Measurements from ENCODE around the gene ZNF277. TPM values are rescaled to one million over a fixed set of nuclear protein-coding genes. Genes with fewer than 3 reads are reported as not detected.

The ZNF277 gene
- total and polyA plus RNA-seq, 10 of the 15 experiments (the other 5 are each of a cell fraction or from before 2014, with no cell fraction given): 10.6 to 33.9 (median 22.0) TPM

GRCh38 chr7:112212571-112212970, 6.1 kb downstream of the ZNF277 start:
- Histone ChIP-seq H3K79me2 (ENCODE audit: control insufficient read depth, insufficient read depth, low read length) (peaks cover 5% of the 10 kb centered on the region), H3K4me2 (ENCODE audit: control insufficient read depth, insufficient read depth) (no peak overlapping the region), H3K27me3 (replicated peaks in 1 of 2; ENCODE audit: control insufficient read depth in 2 of 2, insufficient read depth in 2 of 2, low read length in 1 of 2) (no peaks in the 10 kb centered on the region), H3K27ac (ENCODE audit: control insufficient read depth, insufficient read depth) (no peak overlapping the region), H3K36me3 (ENCODE audit: control insufficient read depth in 2 of 2, insufficient read depth in 2 of 2, low read length in 1 of 2) (no peaks in the 10 kb centered on the region), H3K4me1 (ENCODE audit: control insufficient read depth, insufficient read depth, low read length) (no peaks in the 10 kb centered on the region), H3K9me3 (replicated peaks; ENCODE audit: control insufficient read depth, insufficient read depth, low read length) (no peaks in the 10 kb centered on the region), H3K4me3 (no peak overlapping the region), H4K20me1 (ENCODE audit: control insufficient read depth, insufficient read depth) (no peaks in the 10 kb centered on the region), H3K9ac (ENCODE audit: control insufficient read depth, insufficient read depth, low read length) (no peak overlapping the region), H2AFZ (ENCODE audit: control insufficient read depth, low read depth, low read length) (no peak overlapping the region)
- SMC1A ChIA-PET (ENCODE audit: uncharacterized antibody, unreplicated experiment): interaction anchor here (1.1 kb wide), 1 partner anchor 10 kb away, joined by 3 read pairs; no protein-coding TSS in a partner anchor
- RAD21 ChIA-PET (ENCODE audit: unreplicated experiment): no interaction called here
- POLR2A ChIA-PET: no interaction called here
- intact Hi-C loops (cut with micrococcal nuclease; ENCODE audit: unreplicated experiment): no loop called here
- ATAC-seq (no peak), DNase-seq (ENCODE audit: low read depth, low spot score) (no peak), FAIRE-seq (no peak)
- CTCF ChIA-PET: no interaction called here
- in situ Hi-C loops (cut with MboI): no loop called here
- no peak for TF ChIP-seq ZNF24 (IDR thresholded peaks at IDR 0.05)
- no peak for TF ChIP-seq ZZZ3 (IDR thresholded peaks at IDR 0.05; ENCODE audit: control insufficient read depth, insufficient read length, low read depth)
- TF ChIP-seq JUND (IDR thresholded peaks at IDR 0.05; ENCODE audit: low read depth, low read length): no peak
- TF ChIP-seq IRF3 (IDR thresholded peaks at IDR 0.05): no peak
- no peak for TF ChIP-seq SIN3A (IDR thresholded peaks at IDR 0.05; ENCODE audit: low read depth, low read length)
- TF ChIP-seq RB1 (IDR thresholded peaks at IDR 0.05; ENCODE audit: borderline replicate concordance): no peak
- no peak for TF ChIP-seq GATAD2B (conservative IDR thresholded peaks at IDR 0.05; ENCODE audit: low read depth)
- no peak for TF ChIP-seq MXI1 (IDR thresholded peaks at IDR 0.05; ENCODE audit: low read depth, low read length)
- no peak for TF ChIP-seq ELK1 (IDR thresholded peaks at IDR 0.05; ENCODE audit: low read depth, low read length)
- TF ChIP-seq NR2C2 (IDR thresholded peaks at IDR 0.05; ENCODE audit: borderline replicate concordance, control insufficient read depth, insufficient read length, low read depth): no peak
- TF ChIP-seq SP1 (IDR thresholded peaks at IDR 0.05; ENCODE audit: low read depth, low read length): no peak
- no TSS peak for BruUV-seq (replicated peaks)
- WGBS (ENCODE audit: insufficient coverage, insufficient replicate concordance, low lambda C conversion rate, missing lambda C conversion rate): 96% methylated on average over 2 of the region's 2 CpGs
